ENCODE data around the gene MAGEA8. TPM values are rescaled to one million over a fixed set of nuclear protein-coding genes. Genes with fewer than 3 reads are reported as not detected.

The MAGEA8 gene
- total RNA-seq, 4 donors from 2014 or later, result not detected

- intact Hi-C loops (cut with DNase I; ENCODE audit: low total_unique reads), result no loop called here
- DNase-seq, result no peak
- TF ChIP-seq, protein P1, sequence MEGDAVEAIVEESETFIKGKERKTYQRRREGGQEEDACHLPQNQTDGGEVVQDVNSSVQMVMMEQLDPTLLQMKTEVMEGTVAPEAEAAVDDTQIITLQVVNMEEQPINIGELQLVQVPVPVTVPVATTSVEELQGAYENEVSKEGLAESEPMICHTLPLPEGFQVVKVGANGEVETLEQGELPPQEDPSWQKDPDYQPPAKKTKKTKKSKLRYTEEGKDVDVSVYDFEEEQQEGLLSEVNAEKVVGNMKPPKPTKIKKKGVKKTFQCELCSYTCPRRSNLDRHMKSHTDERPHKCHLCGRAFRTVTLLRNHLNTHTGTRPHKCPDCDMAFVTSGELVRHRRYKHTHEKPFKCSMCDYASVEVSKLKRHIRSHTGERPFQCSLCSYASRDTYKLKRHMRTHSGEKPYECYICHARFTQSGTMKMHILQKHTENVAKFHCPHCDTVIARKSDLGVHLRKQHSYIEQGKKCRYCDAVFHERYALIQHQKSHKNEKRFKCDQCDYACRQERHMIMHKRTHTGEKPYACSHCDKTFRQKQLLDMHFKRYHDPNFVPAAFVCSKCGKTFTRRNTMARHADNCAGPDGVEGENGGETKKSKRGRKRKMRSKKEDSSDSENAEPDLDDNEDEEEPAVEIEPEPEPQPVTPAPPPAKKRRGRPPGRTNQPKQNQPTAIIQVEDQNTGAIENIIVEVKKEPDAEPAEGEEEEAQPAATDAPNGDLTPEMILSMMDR (IDR thresholded peaks at IDR 0.05), result no peak
- no peak for TF ChIP-seq POLR2A (IDR thresholded peaks at IDR 0.05)
- Histone ChIP-seq H3K36me3 (no peaks in the 10 kb centered on the region), H3K27me3 (no peaks in the 10 kb centered on the region), H3K4me3 (no peak overlapping the region), H3K4me1 (no peaks in the 10 kb centered on the region), H3K27ac (no peak overlapping the region), H3K9me3 (no peaks in the 10 kb centered on the region)
Observed at GRCh38 chrX:149851864-149852263, 29.1 kb upstream of the MAGEA8 start.

GRCh38 chrX:149853925-149854324, 27.1 kb upstream of the MAGEA8 start:
- no peaks in the 10 kb centered on the region for H3K4me1 ChIP-seq
- TF ChIP-seq POLR2A (IDR thresholded peaks at IDR 0.05), result no peak
- TF ChIP-seq, protein P1 (IDR thresholded peaks at IDR 0.05), result no peak
- no peak for DNase-seq
- H3K4me3 ChIP-seq, result no peak overlapping the region
- H3K36me3 ChIP-seq, result no peaks in the 10 kb centered on the region
- no peaks in the 10 kb centered on the region for H3K9me3 ChIP-seq
- H3K27me3 ChIP-seq, result no peaks in the 10 kb centered on the region
- intact Hi-C loops (cut with DNase I; ENCODE audit: low total_unique reads), result no loop called here
- no peak overlapping the region for H3K27ac ChIP-seq

DNA sequence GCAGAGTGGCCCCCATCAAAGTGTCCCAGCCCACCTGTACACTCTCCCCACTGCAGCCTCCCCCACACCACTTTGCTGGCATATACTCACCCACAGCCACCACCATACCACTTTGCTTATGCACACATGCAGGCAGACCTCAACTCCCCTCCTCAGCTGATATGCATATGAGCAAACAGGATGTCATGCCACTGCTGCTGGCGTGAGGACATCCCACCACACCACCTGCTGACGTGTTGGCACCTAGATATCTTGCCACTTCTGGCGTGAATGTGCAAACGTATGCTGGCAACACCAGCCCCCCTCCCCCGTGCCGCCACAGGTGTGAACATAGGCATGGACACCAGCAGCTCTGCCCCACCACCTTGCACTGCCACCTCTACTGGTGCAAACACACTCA, 22.4 kb upstream of the MAGEA8 start:
- intact Hi-C loops (cut with DNase I; ENCODE audit: low total_unique reads), result no loop called here
- no peak for TF ChIP-seq POLR2A (IDR thresholded peaks at IDR 0.05)
- TF ChIP-seq, protein P1 (IDR thresholded peaks at IDR 0.05), result no peak
- Histone ChIP-seq H3K27ac (no peak overlapping the region), H3K4me1 (no peaks in the 10 kb centered on the region), H3K36me3 (no peaks in the 10 kb centered on the region), H3K27me3 (no peaks in the 10 kb centered on the region), H3K4me3 (no peak overlapping the region), H3K9me3 (no peaks in the 10 kb centered on the region)
- DNase-seq, result no peak

GRCh38 chrX:149860445-149860844, 20.5 kb upstream of the MAGEA8 start:
- Histone ChIP-seq H3K4me1 (no peaks in the 10 kb centered on the region), H3K36me3 (no peaks in the 10 kb centered on the region), H3K9me3 (no peaks in the 10 kb centered on the region), H3K27ac (no peak overlapping the region), H3K4me3 (no peak overlapping the region), H3K27me3 (no peaks in the 10 kb centered on the region)
- intact Hi-C loops (cut with DNase I; ENCODE audit: low total_unique reads), result no loop called here
- DNase-seq, result no peak
- TF ChIP-seq, protein P1 (IDR thresholded peaks at IDR 0.05), result no peak
- TF ChIP-seq POLR2A (IDR thresholded peaks at IDR 0.05), result no peak

DNA sequence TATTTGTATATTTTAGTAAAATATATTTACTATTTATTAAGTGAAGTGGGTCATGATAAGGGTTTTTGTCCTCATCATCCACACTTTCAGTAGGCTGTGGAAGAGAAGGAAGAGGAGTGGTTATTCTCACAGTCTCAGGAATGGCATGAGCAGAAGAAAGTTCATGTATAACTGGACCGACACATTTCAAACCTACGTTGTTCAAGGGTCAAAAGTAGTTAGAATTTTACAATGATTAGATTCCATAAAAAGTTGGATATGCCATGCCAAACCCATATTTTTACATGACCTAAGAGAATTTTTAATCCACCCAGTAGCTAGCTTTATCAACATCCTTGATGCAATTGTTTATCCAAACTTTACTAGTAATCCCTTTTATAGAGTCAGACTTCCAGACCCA, 15.6 kb upstream of the MAGEA8 start:
- Histone ChIP-seq H3K9me3 (no peaks in the 10 kb centered on the region), H3K27me3 (no peaks in the 10 kb centered on the region), H3K36me3 (no peaks in the 10 kb centered on the region), H3K4me3 (no peak overlapping the region), H3K27ac (no peak overlapping the region), H3K4me1 (no peaks in the 10 kb centered on the region)
- intact Hi-C loops (cut with DNase I; ENCODE audit: low total_unique reads), result no loop called here
- no peak for DNase-seq
- no peak for TF ChIP-seq POLR2A (IDR thresholded peaks at IDR 0.05)
- TF ChIP-seq, protein P1 (IDR thresholded peaks at IDR 0.05), result no peak
